ENCODE measurements around the gene ADD3. TPM values are rescaled to one million over a fixed set of nuclear protein-coding genes. Genes with fewer than 3 reads are reported as not detected.

Gene ADD3
- total RNA-seq, 4 donors from 2014 or later = 236 to 545 (median 314) TPM

GRCh38 chr10:109988212-109988596 lies 19.6 kb upstream of the ADD3 start:
- H3K4me3 ChIP-seq = no peak overlapping the region
- H3K27ac ChIP-seq = no peak overlapping the region
- no peaks in the 10 kb centered on the region for H3K36me3 ChIP-seq
- H3K9me3 ChIP-seq = no peaks in the 10 kb centered on the region
- TF ChIP-seq POLR2A (IDR thresholded peaks at IDR 0.05) = no peak
- no peak for TF ChIP-seq CTCF (IDR thresholded peaks at IDR 0.05)
- DNase-seq = no peak
- H3K4me1 ChIP-seq = no peaks in the 10 kb centered on the region
- H3K27me3 ChIP-seq = no peaks in the 10 kb centered on the region

GRCh38 chr10:109991266-109991855 lies 16.4 kb upstream of the ADD3 start:
- no peak for DNase-seq
- Histone ChIP-seq H3K4me1 (peaks cover 0 to 18% (median 0%) of the 10 kb centered on the region in 4 donors), H3K27ac (no peak overlapping the region), H3K9me3 (no peaks in the 10 kb centered on the region), H3K36me3 (no peaks in the 10 kb centered on the region), H3K27me3 (no peaks in the 10 kb centered on the region), H3K4me3 (no peak overlapping the region)
- TF ChIP-seq CTCF (IDR thresholded peaks at IDR 0.05) = no peak
- no peak for TF ChIP-seq POLR2A (IDR thresholded peaks at IDR 0.05)

- Histone ChIP-seq H3K4me3 (no peak overlapping the region), H3K9me3 (no peaks in the 10 kb centered on the region), H3K36me3 (no peaks in the 10 kb centered on the region), H3K27ac (no peak overlapping the region), H3K27me3 (no peaks in the 10 kb centered on the region), H3K4me1 (peaks cover 0 to 18% (median 4%) of the 10 kb centered on the region in 4 donors)
- no peak for DNase-seq
- TF ChIP-seq POLR2A (IDR thresholded peaks at IDR 0.05) (no peak), CTCF (IDR thresholded peaks at IDR 0.05) (no peak)
Measured at GRCh38 chr10:109992485-109992884, 15.3 kb upstream of the ADD3 start.

- no peaks in the 10 kb centered on the region for H3K9me3 ChIP-seq
- H3K4me1 ChIP-seq = peaks cover 0 to 25% (median 4%) of the 10 kb centered on the region in 4 donors
- TF ChIP-seq POLR2A (IDR thresholded peaks at IDR 0.05) (no peak), CTCF (IDR thresholded peaks at IDR 0.05) (no peak)
- DNase-seq = no peak
- no peak overlapping the region for H3K4me3 ChIP-seq
- H3K27me3 ChIP-seq = no peaks in the 10 kb centered on the region
- no peaks in the 10 kb centered on the region for H3K36me3 ChIP-seq
- H3K27ac ChIP-seq = no peak overlapping the region
Measured at GRCh38 chr10:109993551-109994330, 14.0 kb upstream of the ADD3 start.

DNA sequence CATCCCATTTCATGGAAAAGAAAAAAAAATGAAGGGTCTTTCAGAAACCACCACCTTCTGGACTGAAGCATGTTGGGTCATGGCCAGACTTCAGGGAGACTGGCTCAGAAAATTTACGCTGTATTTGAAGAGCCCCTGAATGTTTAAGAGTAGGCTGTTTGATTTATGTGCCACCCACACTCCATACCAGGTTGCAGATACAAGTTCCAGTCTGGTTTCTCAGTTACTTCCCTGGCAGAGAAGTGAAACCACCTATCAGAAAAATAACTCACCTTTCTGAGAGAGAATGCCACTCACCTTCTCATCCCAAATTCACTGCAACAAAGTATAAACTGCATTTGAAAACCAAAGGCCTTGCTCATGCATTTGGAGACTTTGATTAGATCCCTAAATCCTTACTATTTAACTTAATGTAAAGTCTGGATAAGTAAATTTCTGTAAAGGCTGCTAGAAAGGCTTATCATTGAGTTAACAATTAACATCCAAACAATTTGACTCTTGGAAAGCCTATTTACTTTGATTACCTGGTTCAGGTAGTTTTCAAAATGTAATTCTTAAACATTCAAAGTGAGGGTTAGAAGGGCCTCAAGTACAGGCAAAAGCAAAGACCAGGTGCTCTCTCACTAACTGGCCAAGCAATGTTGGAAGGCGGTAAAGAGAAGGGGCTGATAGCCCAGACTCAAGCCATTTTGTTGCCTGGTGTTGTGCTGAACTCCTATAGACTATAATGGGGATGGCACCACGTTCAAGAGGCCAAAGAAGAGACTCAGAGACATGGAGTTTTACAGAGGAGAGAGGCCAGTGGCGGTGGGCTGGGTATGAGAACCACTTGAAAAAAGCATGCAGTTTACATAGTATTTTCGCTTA lies 12.8 kb upstream of the ADD3 start:
- no peaks in the 10 kb centered on the region for H3K9me3 ChIP-seq
- peaks cover 0 to 31% (median 4%) of the 10 kb centered on the region in 4 donors for H3K4me1 ChIP-seq
- peak overlapping the region in 2 of 4 donors; percentile 85 for H3K27ac ChIP-seq
- H3K36me3 ChIP-seq = no peaks in the 10 kb centered on the region
- H3K27me3 ChIP-seq = no peaks in the 10 kb centered on the region
- TF ChIP-seq CTCF (IDR thresholded peaks at IDR 0.05) (no peak), POLR2A (IDR thresholded peaks at IDR 0.05) (no peak)
- DNase-seq = no peak
- no peak overlapping the region for H3K4me3 ChIP-seq

All from Peyer's patch (tissue), 4 donors.